ENCODE data around the gene SLC8A1.
A peak's percentile ranks its signal among the peaks of the same experiment; 100 is the strongest.

SLC8A1 gene

GRCh38 chr2:40339026-40339425, 112.9 kb downstream of the SLC8A1 start:
- no peak for DNase-seq
- in situ Hi-C loops (cut with MboI; ENCODE audit: low pct_unique_long_range_greater_than_20kb, low sequenced_read_pairs) = no loop called here

- in situ Hi-C loops (cut with MboI; ENCODE audit: low pct_unique_long_range_greater_than_20kb, low sequenced_read_pairs) = no loop called here
- peak; percentile 58 for DNase-seq
Measured at GRCh38 chr2:40332191-40332826, 119.6 kb downstream of the SLC8A1 start.

GRCh38 chr2:40330096-40330495, 121.8 kb downstream of the SLC8A1 start:
- DNase-seq = no peak
- in situ Hi-C loops (cut with MboI; ENCODE audit: low pct_unique_long_range_greater_than_20kb, low sequenced_read_pairs) = no loop called here

GRCh38 chr2:40329739-40330030, 122.2 kb downstream of the SLC8A1 start:
- no peak for DNase-seq
- in situ Hi-C loops (cut with MboI; ENCODE audit: low pct_unique_long_range_greater_than_20kb, low sequenced_read_pairs) = no loop called here

GRCh38 chr2:40325116-40325515, 126.8 kb downstream of the SLC8A1 start:
- in situ Hi-C loops (cut with MboI; ENCODE audit: low pct_unique_long_range_greater_than_20kb, low sequenced_read_pairs) = no loop called here

GRCh38 chr2:40324656-40325055, 127.2 kb downstream of the SLC8A1 start:
- no peak for DNase-seq
- in situ Hi-C loops (cut with MboI; ENCODE audit: low pct_unique_long_range_greater_than_20kb, low sequenced_read_pairs) = no loop called here

More at GRCh38 chr2:40325116-40325515, 126.8 kb downstream of the SLC8A1 start:
- DNase-seq = no peak

- DNase-seq = no peak
Measured at GRCh38 chr2:40321822-40322221, 130.1 kb downstream of the SLC8A1 start.

GRCh38 chr2:40321016-40321623, 130.8 kb downstream of the SLC8A1 start:
- DNase-seq = no peak
- in situ Hi-C loops (cut with MboI; ENCODE audit: low pct_unique_long_range_greater_than_20kb, low sequenced_read_pairs) = no loop called here

More at GRCh38 chr2:40321822-40322221, 130.1 kb downstream of the SLC8A1 start:
- in situ Hi-C loops (cut with MboI; ENCODE audit: low pct_unique_long_range_greater_than_20kb, low sequenced_read_pairs) = no loop called here

- DNase-seq = no peak
- in situ Hi-C loops (cut with MboI; ENCODE audit: low pct_unique_long_range_greater_than_20kb, low sequenced_read_pairs) = no loop called here
Measured at GRCh38 chr2:40318921-40319320, 133.0 kb downstream of the SLC8A1 start.

GRCh38 chr2:40317761-40318160, 134.1 kb downstream of the SLC8A1 start:
- no peak for DNase-seq
- in situ Hi-C loops (cut with MboI; ENCODE audit: low pct_unique_long_range_greater_than_20kb, low sequenced_read_pairs) = no loop called here

GRCh38 chr2:40317046-40317445, 134.8 kb downstream of the SLC8A1 start:
- DNase-seq = no peak
- in situ Hi-C loops (cut with MboI; ENCODE audit: low pct_unique_long_range_greater_than_20kb, low sequenced_read_pairs) = no loop called here

GRCh38 chr2:40316620-40317019, 135.3 kb downstream of the SLC8A1 start:
- in situ Hi-C loops (cut with MboI; ENCODE audit: low pct_unique_long_range_greater_than_20kb, low sequenced_read_pairs) = no loop called here

GRCh38 chr2:40315683-40316082, 136.2 kb downstream of the SLC8A1 start:
- in situ Hi-C loops (cut with MboI; ENCODE audit: low pct_unique_long_range_greater_than_20kb, low sequenced_read_pairs) = no loop called here
- DNase-seq = no peak

More at GRCh38 chr2:40316620-40317019, 135.3 kb downstream of the SLC8A1 start:
- DNase-seq = no peak

- DNase-seq = no peak
- in situ Hi-C loops (cut with MboI; ENCODE audit: low pct_unique_long_range_greater_than_20kb, low sequenced_read_pairs) = no loop called here
Measured at GRCh38 chr2:40311026-40311425, 140.9 kb downstream of the SLC8A1 start.

- DNase-seq = no peak
- in situ Hi-C loops (cut with MboI; ENCODE audit: low pct_unique_long_range_greater_than_20kb, low sequenced_read_pairs) = no loop called here
Measured at GRCh38 chr2:40310303-40310702, 141.6 kb downstream of the SLC8A1 start.

GRCh38 chr2:40304340-40304739, 147.6 kb downstream of the SLC8A1 start:
- in situ Hi-C loops (cut with MboI; ENCODE audit: low pct_unique_long_range_greater_than_20kb, low sequenced_read_pairs) = no loop called here
- no peak for DNase-seq

- no peak for DNase-seq
- in situ Hi-C loops (cut with MboI; ENCODE audit: low pct_unique_long_range_greater_than_20kb, low sequenced_read_pairs) = no loop called here
Measured at GRCh38 chr2:40303746-40304145, 148.1 kb downstream of the SLC8A1 start.

- no peak for DNase-seq
- in situ Hi-C loops (cut with MboI; ENCODE audit: low pct_unique_long_range_greater_than_20kb, low sequenced_read_pairs) = no loop called here
Measured at GRCh38 chr2:40302751-40303325, 149.1 kb downstream of the SLC8A1 start.

- no peak for DNase-seq
- in situ Hi-C loops (cut with MboI; ENCODE audit: low pct_unique_long_range_greater_than_20kb, low sequenced_read_pairs) = no loop called here
Measured at GRCh38 chr2:40300391-40300790, 151.5 kb downstream of the SLC8A1 start.

- DNase-seq = no peak
- in situ Hi-C loops (cut with MboI; ENCODE audit: low pct_unique_long_range_greater_than_20kb, low sequenced_read_pairs) = no loop called here
Measured at GRCh38 chr2:40299781-40300180, 152.1 kb downstream of the SLC8A1 start.

- DNase-seq = no peak
- in situ Hi-C loops (cut with MboI; ENCODE audit: low pct_unique_long_range_greater_than_20kb, low sequenced_read_pairs) = no loop called here
Measured at GRCh38 chr2:40299173-40299572, 152.7 kb downstream of the SLC8A1 start.

Data from KBM-7 (cell line).